Tibial nerve (tissue), 4 donors: ENCODE data around the gene GNB1L.

Experiments used
- EP300 ChIP-seq, 2 donors: sonication (generic); formaldehyde crosslinking; IDR thresholded peaks; one replicate each; pipeline ENCODE4 v1.6.1; 2017; ENCODE audit warnings: antibody characterized with exemption in 2 of 2, mild to moderate bottlenecking in 1 of 2
- POLR2A ChIP-seq, 2 donors: fragments of 450-650 bp; IDR thresholded peaks; one replicate each; pipeline ENCODE4 v1.6.1; 2017; ENCODE audit warnings: antibody characterized with exemption in 2 of 2, mild to moderate bottlenecking in 2 of 2, moderate library complexity in 2 of 2
- TF ChIP-seq, protein P1 (sequence below), 5 experiments: fragments of 200-600 bp in 3 of 5; fragments of 450-650 bp in 2 of 5; sonication (generic) in 3 of 5; IDR thresholded peaks; one replicate each; pipeline ENCODE4 v1.5.1; 2016 to 2019; ENCODE audit warnings: antibody characterized with exemption in 5 of 5, mild to moderate bottlenecking in 3 of 5, moderate library complexity in 2 of 5

DNA sequence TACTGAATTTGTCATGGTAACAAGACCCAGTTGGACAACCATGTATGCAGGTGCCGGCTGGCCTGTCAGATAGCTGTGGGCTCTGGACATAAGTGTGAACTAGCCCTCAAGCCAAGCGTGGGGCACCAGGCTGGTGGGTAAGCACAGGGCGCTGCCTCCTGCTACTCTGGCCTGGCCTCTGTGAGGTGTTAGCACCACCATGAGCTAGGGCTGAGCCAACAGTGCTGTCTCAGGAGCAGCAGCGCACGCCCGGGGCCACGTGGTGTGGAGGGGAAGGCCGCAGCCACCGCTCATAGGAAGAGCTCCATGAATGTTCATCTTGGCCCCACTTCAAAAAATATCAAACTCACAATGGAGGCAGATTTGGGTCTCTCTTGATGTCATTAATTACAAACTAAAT is 35.3 kb upstream of the GNB1L start:
- TF ChIP-seq POLR2A (IDR thresholded peaks at IDR 0.05), result no peak
- no peak for TF ChIP-seq EP300 (IDR thresholded peaks at IDR 0.05)
- TF ChIP-seq, protein P1, sequence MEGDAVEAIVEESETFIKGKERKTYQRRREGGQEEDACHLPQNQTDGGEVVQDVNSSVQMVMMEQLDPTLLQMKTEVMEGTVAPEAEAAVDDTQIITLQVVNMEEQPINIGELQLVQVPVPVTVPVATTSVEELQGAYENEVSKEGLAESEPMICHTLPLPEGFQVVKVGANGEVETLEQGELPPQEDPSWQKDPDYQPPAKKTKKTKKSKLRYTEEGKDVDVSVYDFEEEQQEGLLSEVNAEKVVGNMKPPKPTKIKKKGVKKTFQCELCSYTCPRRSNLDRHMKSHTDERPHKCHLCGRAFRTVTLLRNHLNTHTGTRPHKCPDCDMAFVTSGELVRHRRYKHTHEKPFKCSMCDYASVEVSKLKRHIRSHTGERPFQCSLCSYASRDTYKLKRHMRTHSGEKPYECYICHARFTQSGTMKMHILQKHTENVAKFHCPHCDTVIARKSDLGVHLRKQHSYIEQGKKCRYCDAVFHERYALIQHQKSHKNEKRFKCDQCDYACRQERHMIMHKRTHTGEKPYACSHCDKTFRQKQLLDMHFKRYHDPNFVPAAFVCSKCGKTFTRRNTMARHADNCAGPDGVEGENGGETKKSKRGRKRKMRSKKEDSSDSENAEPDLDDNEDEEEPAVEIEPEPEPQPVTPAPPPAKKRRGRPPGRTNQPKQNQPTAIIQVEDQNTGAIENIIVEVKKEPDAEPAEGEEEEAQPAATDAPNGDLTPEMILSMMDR (IDR thresholded peaks at IDR 0.05), result no peak
